Dermis microvascular lymphatic vessel endothelial cell (primary cell): Measurements from ENCODE around the gene TRIP12. TPM values are rescaled to one million over a fixed set of nuclear protein-coding genes. Genes with fewer than 3 reads are reported as not detected.
A peak's percentile ranks its signal among the peaks of the same experiment; 100 is the strongest.
"Not testable (repeated sequence)": the region's sequence is repeated elsewhere in the genome, so short reads cannot be mapped to it uniquely, and the experiment has no call there.

ENCODE experiments used
- DNase-seq, 2 donors: peaks; one replicate each; pipeline versions ENCODE4 v3.0.0 to v3.0.0-alpha.2; 2010; ENCODE audit warnings: low read depth in 2 of 2
- total RNA-seq: library from RNA; depleted of rRNA; stranded (reverse); fragments of >200 nt; gene quantifications from 2 replicates; pipeline ENCODE4 v1.2.1, GENCODE V29; 2014

TRIP12 gene
- 212 and 240 TPM in 2 replicates for total RNA-seq

DNA sequence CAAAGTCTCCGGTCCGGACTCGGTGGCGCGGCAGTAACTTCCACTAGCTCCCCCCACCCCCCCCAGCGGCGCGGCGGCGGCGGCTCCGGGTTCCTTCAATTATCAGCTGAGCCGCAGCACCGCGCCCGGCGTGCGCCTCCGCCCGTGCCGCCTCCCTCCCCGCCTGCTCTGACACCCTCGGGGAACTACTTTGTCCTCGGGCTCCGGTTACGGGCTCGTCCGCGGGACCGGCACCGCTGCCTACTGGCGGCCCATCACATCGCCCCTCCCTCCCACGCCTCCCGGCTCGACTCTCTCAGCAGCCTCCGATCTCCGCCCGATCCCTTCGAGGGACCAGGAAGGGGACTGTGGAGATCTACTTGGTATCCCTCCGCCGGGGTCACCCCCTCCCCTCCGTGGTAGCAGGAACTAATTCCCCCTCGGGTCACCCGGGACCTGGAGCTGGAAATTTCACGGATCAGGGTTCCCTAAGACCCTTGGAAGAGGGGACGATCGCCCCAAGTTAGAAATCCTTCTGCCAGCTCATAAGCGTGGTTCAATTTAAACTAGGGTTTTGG is at the start of gene TRIP12:
Gene TRIP12 (minus strand): TSS at position 118 of the 557 bp plus-strand sequence. CDS start 41,930 bp downstream, outside the sequence.
- peak; percentile 93 to 98 for DNase-seq

DNA sequence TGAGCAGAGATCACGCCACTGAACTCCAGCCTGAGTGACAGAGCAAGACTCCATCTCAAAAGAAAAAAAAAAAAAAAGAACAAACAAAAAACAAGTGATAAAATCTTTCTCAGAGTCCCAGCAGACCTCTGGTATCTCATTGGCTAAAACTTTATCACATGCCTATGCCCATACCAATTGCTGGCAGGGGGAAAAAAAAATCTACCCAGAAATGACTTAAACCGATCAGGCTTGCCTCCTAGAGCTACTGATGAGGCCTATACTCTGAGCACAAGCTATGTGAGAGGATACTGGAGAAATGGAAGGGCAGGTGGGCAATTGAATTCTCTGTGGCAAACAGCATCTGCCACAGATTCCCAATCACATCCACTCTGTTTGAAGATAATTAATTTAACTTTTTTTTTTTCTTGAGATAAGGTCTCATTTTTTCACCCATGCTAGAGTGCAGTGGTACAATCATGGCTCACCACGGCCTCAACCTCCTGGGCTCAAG is 49.5 kb upstream of the TRIP12 start:
- DNase-seq: no peak

DNA sequence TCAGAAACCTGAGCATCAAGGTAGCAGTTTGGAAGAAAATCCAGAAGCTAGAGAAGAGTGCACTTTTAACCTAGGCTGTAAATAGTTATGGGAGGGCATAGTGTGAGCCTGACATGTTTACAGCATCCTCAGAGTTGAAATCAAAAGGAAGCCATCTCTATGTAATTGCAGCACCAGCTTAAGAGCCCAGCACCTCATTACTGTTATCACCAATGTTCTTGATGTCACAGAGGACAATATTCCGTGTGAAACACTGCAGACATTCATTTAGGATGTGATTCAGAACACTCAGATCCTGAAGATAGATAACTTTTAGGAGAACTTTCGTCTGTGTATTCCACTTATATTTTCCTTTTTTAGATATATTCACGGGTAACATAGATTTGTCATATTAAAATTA is 48.6 kb upstream of the TRIP12 start:
- DNase-seq: no peak

DNA sequence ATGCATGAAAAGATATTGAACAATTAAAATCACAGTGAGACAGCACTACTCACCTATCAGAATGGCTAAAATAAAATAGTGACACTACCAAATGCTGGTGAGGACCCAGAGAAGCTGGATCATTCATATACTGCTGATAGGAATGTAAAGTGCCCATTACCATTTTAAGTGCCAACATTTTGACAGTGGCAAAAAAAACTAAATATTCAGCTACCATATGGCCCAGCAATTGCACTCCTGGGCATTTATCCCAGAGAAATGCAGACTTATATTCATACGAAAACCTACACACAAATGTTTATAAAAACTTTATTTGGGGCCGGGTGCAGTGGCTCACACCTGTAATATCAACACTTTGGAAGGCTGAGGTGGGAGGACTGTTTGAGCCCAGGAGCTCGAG is 48.1 kb upstream of the TRIP12 start:
- no peak for DNase-seq

DNA sequence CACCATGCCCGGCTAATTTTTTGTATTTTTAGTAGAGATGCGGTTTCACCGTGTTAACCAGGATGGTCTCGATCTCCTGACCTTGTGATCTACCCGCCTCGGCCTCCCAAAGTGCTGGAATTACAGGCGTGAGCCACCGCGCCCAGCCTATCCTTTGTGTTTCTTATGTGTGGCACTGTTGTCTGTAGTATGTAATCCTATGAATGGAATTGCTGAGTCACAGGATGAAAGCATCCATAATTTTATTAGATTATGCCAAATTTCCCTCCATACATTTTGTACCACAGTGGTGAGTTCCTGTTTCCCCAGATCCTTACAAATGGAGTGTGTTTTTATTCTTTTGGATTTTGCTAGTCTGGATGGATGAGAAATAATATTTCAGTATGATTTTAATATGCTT is 41.8 kb upstream of the TRIP12 start:
- peak in 1 of 2 donors; percentile 12 for DNase-seq

DNA sequence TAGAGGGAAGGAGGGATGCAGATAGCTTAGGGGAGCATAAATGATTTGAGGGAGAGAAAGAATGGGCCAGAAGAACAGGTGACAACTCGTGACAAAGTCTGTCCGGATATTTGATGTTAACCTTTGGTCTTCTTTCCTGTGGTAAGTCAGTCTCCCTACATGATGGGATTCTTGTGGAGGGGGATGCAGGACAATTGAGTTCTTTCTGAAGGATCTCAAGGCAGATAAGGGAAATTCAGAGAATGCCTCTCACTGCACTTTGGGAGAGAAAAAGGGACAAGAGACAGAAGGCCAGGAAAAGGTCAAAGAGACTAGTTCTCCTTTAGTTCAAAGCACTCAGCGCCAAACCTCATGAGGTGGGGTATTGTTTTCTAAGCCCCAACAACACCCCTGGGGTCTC is 34.7 kb upstream of the TRIP12 start:
- DNase-seq: no peak

DNA sequence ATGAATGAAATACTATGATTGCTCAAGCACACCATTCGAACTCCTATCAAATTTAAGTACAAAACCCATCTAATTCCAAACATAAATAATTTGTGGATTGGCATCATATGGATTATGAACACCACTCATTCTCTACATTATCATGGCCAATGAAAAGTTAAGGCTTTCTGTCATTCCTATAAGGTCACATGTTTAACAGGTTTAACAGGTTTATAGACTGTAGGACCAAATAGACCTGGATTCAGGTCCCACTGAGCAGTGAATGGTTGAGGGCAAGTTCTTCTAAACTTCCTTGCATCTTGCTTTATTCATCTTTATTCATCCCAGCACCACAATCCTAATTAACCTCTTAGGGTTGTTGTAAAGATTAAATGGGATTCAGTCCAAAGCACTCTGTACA is 33.9 kb upstream of the TRIP12 start:
- no peak for DNase-seq

DNA sequence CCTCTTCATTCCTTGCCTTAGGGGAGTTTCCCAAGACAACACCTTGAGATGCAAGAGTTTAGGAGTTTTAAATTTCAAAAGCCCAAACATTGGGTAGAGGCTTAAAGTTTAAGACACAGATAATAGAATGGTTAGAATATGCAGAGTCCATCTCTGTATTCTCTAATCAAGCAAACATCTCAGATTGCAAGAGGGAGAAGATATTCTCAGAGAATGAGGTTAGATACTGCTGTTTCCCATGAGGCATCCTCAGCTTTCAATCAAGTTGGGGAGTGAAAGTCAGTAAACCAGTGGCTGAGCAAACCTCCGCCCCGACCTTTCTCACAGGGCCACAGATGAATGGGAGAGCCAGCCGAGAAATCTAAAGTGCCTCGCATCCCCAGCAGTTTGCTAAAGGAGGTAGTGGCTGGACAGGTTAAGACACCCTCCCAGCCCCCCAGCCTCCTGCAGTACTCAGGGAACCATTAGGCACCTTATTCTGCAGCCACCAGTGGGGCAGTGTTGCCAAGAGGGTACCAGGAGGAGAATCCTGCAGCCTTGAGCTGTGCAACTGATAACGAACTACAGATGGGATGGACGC is 30.5 kb upstream of the TRIP12 start:
- no peak for DNase-seq

DNA sequence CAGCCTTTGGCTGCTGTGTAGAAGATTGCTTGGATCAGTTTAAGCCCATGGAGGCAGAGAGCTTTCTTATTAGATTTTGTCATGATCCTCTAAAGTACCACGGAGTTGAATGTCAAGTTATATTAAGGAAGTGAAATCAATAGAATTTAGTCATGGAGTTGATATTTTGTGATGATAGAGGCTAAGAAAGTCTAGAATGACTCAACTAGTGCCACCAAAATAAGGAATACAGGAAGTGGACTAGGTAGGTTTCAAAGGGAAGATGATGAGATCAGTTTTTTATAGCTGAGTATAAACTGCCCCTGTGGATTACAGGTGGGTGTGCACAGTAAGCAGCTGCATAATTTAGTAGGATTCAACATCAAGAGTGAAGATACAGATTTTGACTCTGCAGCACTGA is 25.7 kb upstream of the TRIP12 start:
- DNase-seq: no peak

DNA sequence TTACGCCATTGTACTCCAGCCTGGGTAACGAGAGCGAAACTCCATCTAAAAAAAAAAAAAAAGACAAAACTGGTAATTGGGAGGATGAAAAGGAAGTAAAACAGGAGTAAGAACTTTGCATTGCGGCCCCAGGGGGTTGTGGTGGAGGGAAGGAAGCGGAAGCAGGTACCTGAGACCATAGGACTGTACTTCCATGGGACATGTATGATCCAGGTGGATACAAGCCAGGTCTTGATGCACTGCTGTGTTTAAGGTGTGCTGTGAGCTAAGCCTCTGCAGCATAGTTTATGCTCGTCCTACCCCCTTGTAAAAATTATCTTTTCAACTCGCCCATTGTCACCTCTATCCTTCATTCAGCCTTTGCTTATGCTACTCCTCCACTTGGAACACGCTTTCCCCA is 24.2 kb upstream of the TRIP12 start:
- DNase-seq: no peak

DNA sequence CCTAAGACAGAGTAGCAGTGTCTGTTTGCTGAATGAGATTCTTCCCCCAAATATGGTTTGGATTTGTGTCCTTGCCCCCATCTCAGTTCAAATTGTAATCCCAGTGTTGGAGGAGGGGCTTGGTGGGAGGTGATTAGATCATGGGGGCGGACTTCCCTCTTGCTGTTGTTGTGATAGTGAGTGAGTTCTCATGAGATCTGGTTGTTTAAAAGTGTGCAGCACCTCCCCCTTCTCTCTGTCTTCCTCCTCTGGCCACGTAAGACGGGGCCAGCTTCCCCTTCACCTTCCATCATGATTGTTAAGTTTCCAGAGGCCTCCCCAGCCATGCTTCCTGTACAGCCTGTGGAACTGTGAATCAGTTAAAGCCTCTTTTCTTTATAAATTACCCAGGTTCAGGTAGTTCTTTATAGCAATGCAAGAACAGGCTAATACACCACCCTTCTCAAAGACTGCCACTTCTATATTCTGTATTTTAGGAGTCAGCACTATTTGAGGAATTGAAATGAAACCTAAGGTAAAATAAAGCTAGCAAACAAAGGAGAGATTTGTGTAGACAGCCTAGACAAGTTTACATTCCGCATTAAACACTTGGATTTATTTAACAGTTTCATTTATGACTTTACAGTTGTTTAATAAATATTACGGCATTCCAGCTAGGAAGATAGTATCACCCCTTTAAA is 22.1 kb upstream of the TRIP12 start:
- DNase-seq: peak in 1 of 2 donors; percentile 35

DNA sequence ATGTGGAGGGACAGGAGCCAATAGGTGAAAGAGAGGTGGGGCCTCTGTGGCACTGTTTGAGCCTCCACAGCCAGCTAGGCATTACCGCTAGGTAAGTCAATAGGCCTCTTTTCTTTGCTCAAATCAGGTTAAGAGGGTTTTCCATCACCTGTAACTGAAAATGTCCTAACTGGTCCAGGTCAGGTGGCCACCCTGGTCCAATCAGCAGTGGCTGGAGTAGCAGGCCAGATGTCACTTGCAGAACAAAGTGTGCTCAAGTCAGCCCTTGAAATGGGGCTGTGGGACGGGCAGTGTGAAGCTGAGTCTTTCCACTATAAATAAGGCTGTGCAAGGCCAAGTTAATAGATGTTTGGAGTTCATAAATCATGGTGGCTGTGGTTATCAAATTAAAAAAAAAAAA is 21.4 kb upstream of the TRIP12 start:
- no peak for DNase-seq

DNA sequence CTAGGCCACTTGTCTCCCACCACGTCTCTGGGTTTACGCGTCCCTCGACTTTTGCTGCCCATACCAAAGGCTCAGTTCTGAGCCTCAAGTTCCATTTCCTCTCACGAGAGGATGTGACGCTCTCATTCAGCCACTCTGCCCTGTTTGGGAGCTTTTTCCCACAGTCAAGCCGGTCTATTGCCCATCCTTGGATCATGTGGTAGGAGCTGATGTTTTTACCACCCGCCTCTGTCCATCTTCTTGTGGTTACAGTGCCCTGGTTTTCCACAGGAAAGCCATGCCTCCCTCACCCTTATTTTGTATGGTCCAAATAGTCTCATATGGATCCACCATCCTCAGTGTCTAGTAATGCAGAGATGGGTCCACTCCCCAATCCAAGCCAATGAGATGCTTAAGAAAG is 20.9 kb upstream of the TRIP12 start:
- no peak for DNase-seq

DNA sequence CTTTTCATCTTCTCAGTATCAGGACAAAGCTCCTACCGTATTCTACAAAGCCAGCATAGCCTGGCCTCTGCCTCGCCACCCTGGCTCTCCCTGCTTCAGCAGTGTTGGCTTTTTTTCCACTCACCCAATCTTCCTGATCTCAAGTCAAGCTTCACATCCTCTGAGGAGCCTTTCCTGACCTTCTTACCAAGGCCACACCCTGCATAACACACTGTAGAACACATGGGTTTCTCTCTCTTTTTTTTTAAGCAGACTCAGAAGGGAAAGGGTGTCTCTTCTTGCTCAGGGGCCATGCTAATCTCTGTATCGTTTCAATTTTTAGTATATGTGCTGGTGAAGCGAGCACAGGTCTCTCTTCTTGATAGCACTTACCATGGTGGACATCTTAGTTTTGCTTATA is 15.7 kb upstream of the TRIP12 start:
- no peak for DNase-seq

DNA sequence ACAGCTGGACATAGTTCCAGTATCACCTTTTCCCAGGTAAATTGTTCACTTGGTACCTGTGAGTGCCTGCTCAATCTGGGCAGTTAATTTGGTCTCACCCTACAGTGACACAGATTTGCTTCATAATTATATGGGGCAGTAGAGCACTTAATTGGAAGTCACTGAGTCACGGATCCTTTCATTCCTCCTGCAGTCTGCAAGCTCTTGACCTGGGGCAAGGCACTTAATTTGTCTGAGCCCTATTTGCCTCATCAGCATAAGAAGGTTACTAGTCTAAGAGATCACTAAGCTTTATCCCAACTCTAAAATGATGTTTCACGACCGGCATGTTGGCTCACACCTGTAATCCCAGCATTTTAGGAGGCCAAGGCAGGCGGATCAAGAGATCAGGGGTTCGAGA is 9.4 kb upstream of the TRIP12 start:
- no peak for DNase-seq

DNA sequence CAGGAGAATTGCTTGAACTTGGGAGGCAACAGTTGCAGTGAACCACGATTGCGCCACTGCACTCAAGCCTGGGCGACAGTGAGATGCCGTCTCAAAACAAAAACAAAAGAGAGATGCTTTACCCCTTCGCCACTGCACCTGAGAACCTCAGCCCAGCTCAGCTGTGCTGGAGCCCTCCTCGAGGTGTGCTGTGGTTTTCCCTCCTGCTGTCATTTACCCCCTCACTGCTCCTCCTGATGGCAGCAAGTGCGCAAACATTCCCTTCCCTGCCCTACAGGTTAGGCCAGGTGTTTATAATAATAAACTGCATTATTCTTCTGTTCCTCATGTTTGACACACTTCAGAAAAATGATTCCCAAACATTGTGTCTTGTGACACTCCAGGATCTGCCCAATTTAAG is 8.8 kb upstream of the TRIP12 start:
- DNase-seq: no peak

DNA sequence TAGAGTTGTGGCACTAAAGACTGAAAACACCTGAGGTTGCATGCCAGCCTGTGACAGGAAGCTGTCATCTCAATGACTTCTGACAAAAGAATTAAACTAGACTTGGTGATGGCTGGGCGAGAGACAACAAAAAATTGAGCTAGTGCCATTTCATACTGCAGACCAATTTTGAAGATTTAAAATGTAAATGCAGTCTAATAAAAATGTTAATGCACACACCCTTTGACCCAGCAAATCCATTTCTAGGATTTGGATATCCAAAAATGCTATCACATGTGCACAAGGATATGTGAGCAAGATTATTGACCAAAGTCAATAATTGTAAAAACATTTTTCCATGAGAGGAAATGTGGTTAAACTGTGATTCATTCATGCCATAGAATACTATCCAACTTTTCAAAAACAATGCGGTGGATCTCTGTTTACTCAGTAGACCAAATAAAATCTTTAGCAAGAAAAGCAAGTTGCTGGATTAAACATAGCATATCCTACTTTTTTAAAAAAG is 6.1 kb upstream of the TRIP12 start:
- DNase-seq: peak; percentile 54 to 59

DNA sequence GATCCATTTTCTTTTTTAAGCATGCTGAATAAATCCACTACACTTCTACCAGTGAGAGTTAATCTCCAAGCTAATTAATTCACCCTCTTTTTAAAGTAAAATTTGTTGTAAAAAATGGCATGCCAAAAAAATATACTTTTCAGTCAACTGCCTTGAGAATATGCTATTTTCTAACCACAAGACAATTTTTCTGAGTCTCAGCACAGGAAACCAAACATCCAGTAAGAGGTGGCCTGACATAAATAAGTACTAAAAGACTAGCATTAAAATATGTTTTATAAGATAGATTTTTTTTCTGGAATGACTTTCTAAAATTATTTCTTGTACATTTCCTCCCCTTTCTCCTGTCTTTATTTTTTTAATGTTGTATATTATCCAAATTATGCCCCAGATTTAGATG is 3.4 kb upstream of the TRIP12 start:
- no peak for DNase-seq

DNA sequence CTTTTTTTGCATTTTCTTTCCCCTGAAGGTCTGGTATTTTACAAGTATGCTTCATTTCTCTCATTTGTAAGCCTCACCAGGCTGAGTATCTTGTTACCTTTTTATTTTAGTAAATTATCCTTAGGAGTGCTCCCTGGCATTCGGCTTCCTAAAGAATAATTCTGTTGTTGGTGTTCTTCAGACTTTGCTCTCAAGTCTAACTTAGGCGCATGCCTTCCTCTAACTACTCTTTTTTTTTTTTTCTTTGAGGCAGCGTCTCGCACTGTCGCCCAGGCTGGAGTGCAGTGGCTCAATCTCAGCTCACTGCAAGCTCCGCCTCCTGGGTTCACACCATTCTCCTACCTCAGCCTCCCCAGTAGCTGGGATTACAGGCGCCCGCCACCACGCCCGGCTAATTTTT is 2.7 kb upstream of the TRIP12 start:
- not testable (repeated sequence) for DNase-seq

DNA sequence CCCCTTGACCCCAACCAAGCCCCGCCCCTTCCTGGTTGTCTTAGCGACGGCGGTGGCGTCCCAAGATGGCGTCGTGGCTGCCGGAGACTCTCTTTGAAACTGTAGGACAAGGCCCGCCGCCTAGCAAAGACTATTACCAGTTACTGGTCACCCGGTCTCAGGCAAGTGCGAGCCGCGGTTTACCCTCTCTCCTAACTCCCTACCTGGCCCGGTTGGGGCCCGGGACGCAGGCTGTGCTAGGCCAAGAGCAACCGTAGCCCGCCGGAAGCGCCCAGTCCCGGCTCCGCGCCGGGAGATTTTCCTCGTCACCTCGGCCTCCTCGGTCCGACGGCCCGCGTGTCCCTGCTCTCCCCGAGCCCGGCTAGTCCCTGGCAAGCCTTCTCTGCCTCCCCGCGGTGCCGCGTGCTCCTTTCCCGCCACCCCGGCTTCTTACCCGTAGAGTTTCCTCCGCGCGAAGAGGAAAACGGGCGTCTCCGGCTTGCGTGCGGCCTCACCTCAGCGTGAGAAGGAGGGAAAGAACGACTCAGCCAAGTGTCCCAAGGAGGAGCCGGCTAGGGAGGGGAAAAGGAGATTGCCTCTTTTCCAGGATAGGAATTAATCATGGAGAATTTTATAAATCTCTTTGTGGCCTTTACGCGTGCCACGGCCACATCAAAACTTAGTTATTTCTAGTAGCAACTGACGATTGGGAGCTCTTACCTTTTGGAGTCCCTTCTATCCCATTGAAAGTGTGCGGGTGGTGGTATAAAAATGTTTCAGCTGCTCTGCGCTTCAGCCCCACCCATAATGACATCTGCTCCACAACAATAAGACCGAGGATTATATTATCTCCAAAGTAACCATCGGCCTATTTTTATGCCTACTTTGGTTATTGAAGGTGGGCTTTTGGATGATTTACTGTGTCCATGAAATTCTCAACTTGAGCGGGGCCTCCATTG is 909 bp upstream of the TRIP12 start, which contains the start of gene FBXO36:
Gene FBXO36 (plus strand): TSS at position 55 of the 938 bp plus-strand sequence. CDS start 11 bp downstream, at position 66.
- DNase-seq: no peak

DNA sequence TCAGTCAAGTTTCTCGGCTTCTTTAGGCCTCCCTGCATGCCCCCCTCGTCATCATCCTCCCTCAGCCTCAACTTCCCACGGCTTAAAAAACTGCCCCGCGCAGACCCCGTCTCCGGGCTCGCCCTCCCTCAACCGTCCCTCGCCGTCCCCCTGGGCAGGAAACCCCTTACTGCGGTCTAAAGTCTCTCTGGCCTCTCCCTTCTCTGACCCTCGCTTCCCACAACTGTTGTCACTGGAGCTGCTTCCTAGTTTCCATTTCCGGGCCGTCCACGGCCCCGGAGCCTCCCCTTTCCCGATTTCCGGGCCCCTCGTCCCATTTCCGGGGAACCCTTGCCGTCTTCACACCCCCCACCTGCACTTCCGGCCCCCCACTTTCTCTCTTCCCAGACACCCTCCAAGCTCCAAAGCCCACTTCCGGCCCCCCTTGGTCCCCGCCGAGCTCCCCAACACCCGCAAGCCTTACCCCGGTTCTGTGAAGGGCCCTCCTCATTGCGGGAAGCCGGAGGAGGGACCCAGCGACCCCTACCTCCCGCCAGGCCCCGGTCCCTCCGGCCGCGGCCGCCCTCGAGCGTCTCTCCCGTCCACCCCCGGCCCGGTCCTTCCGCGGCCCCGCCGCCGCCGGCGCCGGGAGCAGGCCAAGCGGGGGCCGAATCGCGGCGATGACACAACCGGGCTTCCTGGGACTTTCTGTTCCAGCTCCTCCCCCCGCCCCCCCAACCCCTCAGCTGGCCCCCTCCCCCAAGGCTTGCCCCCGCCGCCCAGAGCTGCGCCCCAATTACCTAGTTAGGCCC is 513 bp downstream of the TRIP12 start:
- DNase-seq: peak in 1 of 2 donors; percentile 42
